ENCODE measurements around the gene GCNA.

DNA sequence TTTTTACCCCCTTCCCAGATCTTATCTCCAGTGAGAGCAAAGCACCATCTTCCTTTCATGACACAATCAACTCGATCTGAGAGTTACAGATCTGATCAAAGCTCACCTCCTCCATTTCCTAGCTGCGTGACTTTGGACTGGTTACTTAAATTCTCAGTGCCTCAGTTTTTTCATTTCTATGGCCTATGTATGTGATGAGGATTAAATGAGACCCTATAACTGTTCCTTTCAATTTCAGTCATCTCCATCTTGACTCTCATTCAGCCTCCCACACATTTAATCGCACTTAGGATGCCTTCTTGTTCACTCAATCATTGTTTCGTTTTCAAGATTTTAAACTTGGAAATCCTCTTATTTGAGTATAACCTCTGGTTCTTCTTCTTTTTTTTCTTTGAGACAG, 60.2 kb downstream of the GCNA start:
- TF ChIP-seq, protein P1, sequence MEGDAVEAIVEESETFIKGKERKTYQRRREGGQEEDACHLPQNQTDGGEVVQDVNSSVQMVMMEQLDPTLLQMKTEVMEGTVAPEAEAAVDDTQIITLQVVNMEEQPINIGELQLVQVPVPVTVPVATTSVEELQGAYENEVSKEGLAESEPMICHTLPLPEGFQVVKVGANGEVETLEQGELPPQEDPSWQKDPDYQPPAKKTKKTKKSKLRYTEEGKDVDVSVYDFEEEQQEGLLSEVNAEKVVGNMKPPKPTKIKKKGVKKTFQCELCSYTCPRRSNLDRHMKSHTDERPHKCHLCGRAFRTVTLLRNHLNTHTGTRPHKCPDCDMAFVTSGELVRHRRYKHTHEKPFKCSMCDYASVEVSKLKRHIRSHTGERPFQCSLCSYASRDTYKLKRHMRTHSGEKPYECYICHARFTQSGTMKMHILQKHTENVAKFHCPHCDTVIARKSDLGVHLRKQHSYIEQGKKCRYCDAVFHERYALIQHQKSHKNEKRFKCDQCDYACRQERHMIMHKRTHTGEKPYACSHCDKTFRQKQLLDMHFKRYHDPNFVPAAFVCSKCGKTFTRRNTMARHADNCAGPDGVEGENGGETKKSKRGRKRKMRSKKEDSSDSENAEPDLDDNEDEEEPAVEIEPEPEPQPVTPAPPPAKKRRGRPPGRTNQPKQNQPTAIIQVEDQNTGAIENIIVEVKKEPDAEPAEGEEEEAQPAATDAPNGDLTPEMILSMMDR (conservative IDR thresholded peaks at IDR 0.05 in 1 of 2, IDR thresholded peaks at IDR 0.05 in 1 of 2; ENCODE audit: extremely low read depth in 1 of 2, insufficient read depth in 1 of 2, low read depth in 1 of 2, low read length in 2 of 2) = no peak
- TF ChIP-seq EZH2 (IDR thresholded peaks at IDR 0.05; ENCODE audit: borderline replicate concordance, low read length) = no peak
